HCT116 (cell line): Measurements from ENCODE around the gene RNF4. TPM values are rescaled to one million over a fixed set of nuclear protein-coding genes. Genes with fewer than 3 reads are reported as not detected.

Source experiments
- ATAC-seq: fragments of 200-7000 bp; cut with Tn5 transposase; 2 replicates; pipeline ENCODE4 v1.9.1; 2020; ENCODE audit warnings: mild to moderate bottlenecking, moderate library complexity
- BruUV-seq: library from RNA; stranded (reverse); fragments of 400-500 nt; replicated peaks from 2 replicates; lab custom pipeline; 2021; lab: Mats Ljungman, UMichigan
- CTCF ChIA-PET: fragments of 300-600 bp; sonication (Branson Sonifier 250); formaldehyde crosslinking; loops from one replicate; lab custom pipeline; 2021; ENCODE audit warnings: antibody characterized with exemption; lab: Charles Lee
- POLR2A ChIA-PET: fragments of 300-600, 350-600 bp; sonication (Branson Sonifier 250); formaldehyde crosslinking; loops from one replicate; lab custom pipeline; 2021; ENCODE audit warnings: antibody characterized with exemption; lab: Charles Lee
- RAD21 ChIA-PET, 2 experiments: fragments of 300-600 bp; sonication (Branson Sonifier 250); formaldehyde crosslinking; loops; one replicate each; lab custom pipeline; 2023; ENCODE audit warnings: low total read pairs in 2 of 2; ENCODE audit not compliant: uncharacterized antibody in 2 of 2, unreplicated experiment in 2 of 2, low non-redundant PET in 1 of 2; lab: Charles Lee
- DNase-seq: peaks from one replicate; pipeline ENCODE4 v3.0.0-alpha.2; 2010; ENCODE audit warnings: low read depth, low spot score
- H2AFZ ChIP-seq: fragments of 200-600 bp; shearing (Covaris generic), sonication (generic); 2 replicates; pipeline ENCODE4 v1.6.1; 2017; ENCODE audit warnings: low read depth, mixed run types, mixed read lengths, antibody characterized with exemption, low read length; ENCODE audit not compliant: poor library complexity, severe bottlenecking
- H3K27ac ChIP-seq: 2 replicates; pipeline ENCODE4 v1.5.1; 2012; ENCODE audit warnings: low read depth, low read length
- H3K27me3 ChIP-seq: fragments of 200-600 bp; sonication (generic); 2 replicates; pipeline ENCODE4 v1.6.1; 2016; ENCODE audit warnings: mixed run types, low read length, mixed read lengths; ENCODE audit not compliant: insufficient read depth
- H3K36me3 ChIP-seq, 2 experiments: fragments of 200-500 bp in 1 of 2; fragments of 200-600 bp in 1 of 2; sonication (Bioruptor generic) in 1 of 2; sonication (generic) in 1 of 2; 2 replicates each; pipeline versions ENCODE4 v1.5.1 to v1.6.1; 2014 to 2016; ENCODE audit warnings: low read length in 2 of 2, inconsistent platforms in 1 of 2, mixed read lengths in 1 of 2, mixed run types in 1 of 2; ENCODE audit not compliant: insufficient read depth in 2 of 2, control insufficient read depth in 1 of 2
- H3K4me1 ChIP-seq, 2 experiments: fragments of 200-600 bp in 1 of 2; sonication (generic) in 1 of 2; 2 replicates each; pipeline versions ENCODE4 v1.5.1 to v1.6.1; 2012 to 2017; ENCODE audit warnings: low read length in 2 of 2, inconsistent platforms in 1 of 2, mild to moderate bottlenecking in 1 of 2, mixed read lengths in 1 of 2, mixed run types in 1 of 2, moderate library complexity in 1 of 2; ENCODE audit not compliant: insufficient read depth in 2 of 2, control insufficient read depth in 1 of 2
- H3K4me2 ChIP-seq: fragments of 200-600 bp; sonication (generic); 2 replicates; pipeline ENCODE4 v1.6.1; 2017; ENCODE audit warnings: mixed run types, low read length, mixed read lengths
- H3K4me3 ChIP-seq, 2 experiments: fragments of 200-600 bp in 1 of 2; sonication (generic) in 1 of 2; replicated peaks in 1 of 2; 2 replicates each; pipeline ENCODE4 v1.5.1; 2011 to 2016; ENCODE audit warnings: low read length in 2 of 2, control low read depth in 1 of 2, low read depth in 1 of 2, mild to moderate bottlenecking in 1 of 2, mixed read lengths in 1 of 2, mixed run types in 1 of 2
- H3K79me2 ChIP-seq: fragments of 200-600 bp; sonication (generic); 2 replicates; pipeline ENCODE4 v1.6.1; 2017; ENCODE audit warnings: mild to moderate bottlenecking, mixed run types, low read length, moderate library complexity, mixed read lengths; ENCODE audit not compliant: insufficient read depth
- H3K9ac ChIP-seq: fragments of 200-600 bp; sonication (generic); 2 replicates; pipeline ENCODE4 v1.6.1; 2016; ENCODE audit warnings: low read length, mixed read lengths
- H3K9me2 ChIP-seq: fragments of 200-600 bp; sonication (generic), shearing (Covaris generic); 2 replicates; pipeline ENCODE4 v1.6.1; 2017; ENCODE audit warnings: mixed run types, mild to moderate bottlenecking, moderate library complexity; ENCODE audit not compliant: insufficient read depth
- H3K9me3 ChIP-seq, 2 experiments: fragments of 200-500 bp in 1 of 2; fragments of 200-600 bp in 1 of 2; sonication (Bioruptor generic) in 1 of 2; sonication (generic) in 1 of 2; 2 replicates each; pipeline ENCODE4 v1.6.1; 2014 to 2017; ENCODE audit warnings: low read length in 2 of 2, mixed read lengths in 2 of 2, inconsistent platforms in 1 of 2, low read depth in 1 of 2, mild to moderate bottlenecking in 1 of 2, mixed run types in 1 of 2, moderate library complexity in 1 of 2; ENCODE audit not compliant: control insufficient read depth in 1 of 2, insufficient read depth in 1 of 2
- H4K20me1 ChIP-seq: fragments of 200-600 bp; sonication (generic), shearing (Covaris generic); 2 replicates; pipeline ENCODE4 v1.6.1; 2017; ENCODE audit warnings: mixed run types, mild to moderate bottlenecking, moderate library complexity; ENCODE audit not compliant: insufficient read depth
- CBX3 ChIP-seq: IDR thresholded peaks from 2 replicates; pipeline ENCODE4 v1.6.1; 2012; ENCODE audit warnings: low read depth
- CEBPB ChIP-seq: IDR thresholded peaks from 2 replicates; pipeline ENCODE4 v1.6.1; 2012; ENCODE audit warnings: low read depth
- EGR1 ChIP-seq: IDR thresholded peaks from 2 replicates; pipeline ENCODE4 v1.6.1; 2012; ENCODE audit warnings: low read depth
- ELF1 ChIP-seq: IDR thresholded peaks from 2 replicates; pipeline ENCODE4 v1.6.1; 2012; ENCODE audit warnings: low read depth, borderline replicate concordance
- EZH2 ChIP-seq: fragments of 200-600 bp; sonication (generic); IDR thresholded peaks from 2 replicates; pipeline ENCODE4 v1.6.1; 2017; ENCODE audit warnings: antibody characterized with exemption, mixed run types
- EZH2phosphoT487 ChIP-seq: fragments of 200-600 bp; IDR thresholded peaks from 2 replicates; pipeline ENCODE4 v1.6.1; 2018; ENCODE audit warnings: antibody characterized with exemption, borderline replicate concordance
- JUND ChIP-seq: IDR thresholded peaks from 2 replicates; pipeline ENCODE4 v1.6.1; 2012
- POLR2A ChIP-seq: IDR thresholded peaks from 2 replicates; pipeline ENCODE4 v1.7.0; 2011; ENCODE audit warnings: borderline replicate concordance; ENCODE audit not compliant: insufficient read depth, insufficient read length; ENCODE audit errors: extremely low read depth
- SIN3A ChIP-seq: IDR thresholded peaks from 2 replicates; pipeline ENCODE4 v1.6.1; 2012; ENCODE audit warnings: low read depth
- SP1 ChIP-seq: IDR thresholded peaks from 2 replicates; pipeline ENCODE4 v1.6.1; 2012; ENCODE audit warnings: low read depth
- ZNF274 ChIP-seq: fragments of 200-500 bp; sonication (Bioruptor generic); IDR thresholded peaks from 2 replicates; pipeline ENCODE4 v1.6.1; 2014; ENCODE audit warnings: mild to moderate bottlenecking, low read depth, low read length, inconsistent platforms
- intact Hi-C: fragments of 100-400 bp; cut with micrococcal nuclease; formaldehyde crosslinking; loops from 2 replicates; pipeline ENCODE4 v1.10.0; 2022
- total RNA-seq: library from RNA; stranded (reverse); gene quantifications from one replicate; pipeline ENCODE4 v1.2.1, GENCODE V29; 2021; ENCODE audit not compliant: unreplicated experiment
- TF ChIP-seq, protein P1 (sequence below): IDR thresholded peaks from 2 replicates; pipeline ENCODE4 v1.6.1; 2012; ENCODE audit warnings: low read depth
- TF ChIP-seq, protein P2 (sequence below): IDR thresholded peaks from 2 replicates; pipeline ENCODE4 v1.6.1; 2011; ENCODE audit warnings: mild to moderate bottlenecking, low read length, moderate library complexity; ENCODE audit not compliant: insufficient replicate concordance; ENCODE audit errors: extremely low read depth
- TF ChIP-seq, protein P3 (sequence below): IDR thresholded peaks from 2 replicates; pipeline ENCODE4 v1.6.1; 2012

The RNF4 gene
- total RNA-seq, 1 experiment from 2014 or later, result 62.3 TPM

DNA sequence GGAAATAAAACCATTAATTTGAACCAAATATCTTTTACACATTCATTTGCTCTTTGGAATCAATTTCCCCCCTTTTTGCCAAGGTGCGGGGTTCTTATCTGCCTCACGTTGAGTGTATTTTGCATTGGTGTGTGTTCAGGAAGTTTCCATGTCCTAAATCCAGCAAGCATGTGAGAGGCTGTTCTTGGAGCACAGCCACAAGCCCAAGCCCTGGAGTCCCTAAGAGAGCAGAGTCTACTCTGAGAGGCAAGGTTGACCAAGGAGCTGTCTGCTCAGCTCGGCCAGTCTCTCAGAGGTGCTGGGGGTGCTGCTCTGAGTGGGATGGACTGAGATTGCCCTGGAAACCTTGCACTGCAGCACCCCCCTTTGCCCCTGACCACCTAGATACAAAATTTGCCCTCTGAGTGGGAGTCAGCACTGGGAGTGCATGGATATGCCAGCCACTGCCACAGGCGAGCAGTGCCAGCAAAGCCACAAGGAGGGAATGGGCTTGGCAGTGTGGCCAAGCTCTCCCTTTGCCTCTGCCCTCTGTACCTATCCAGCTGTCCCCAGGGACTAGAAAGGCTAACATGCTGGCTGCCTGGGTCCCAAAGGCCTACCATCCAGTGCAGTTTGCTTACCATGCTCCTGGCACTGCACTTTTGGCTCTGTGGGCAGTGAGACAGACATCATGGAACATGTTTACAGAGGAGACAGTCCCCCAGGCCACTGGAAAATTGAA lies 47.1 kb downstream of the RNF4 start:
- Histone ChIP-seq H3K27ac (no peak overlapping the region), H3K27me3 (no peaks in the 10 kb centered on the region), H3K4me1 (no peaks in the 10 kb centered on the region), H3K4me3 (no peak overlapping the region), H3K4me2 (no peak overlapping the region), H2AFZ (no peak overlapping the region), H3K9me2 (no peaks in the 10 kb centered on the region), H4K20me1 (no peaks in the 10 kb centered on the region), H3K79me2 (peaks cover 13% of the 10 kb centered on the region; the same call in 1 of the 2 replicates), H3K36me3 (peaks cover 27 to 32% of the 10 kb centered on the region in 2 experiments; a peak in 3 of 4 replicates), H3K9me3 (no peaks in the 10 kb centered on the region), H3K9ac (no peak overlapping the region)
- ChIA-PET RAD21 (no interaction called here), CTCF (no interaction called here), POLR2A (no interaction called here)
- BruUV-seq, result no TSS peak
- intact Hi-C loops, result no loop called here
- ATAC-seq (no peak), DNase-seq (no peak)
- TF ChIP-seq EGR1 (no peak), JUND (no peak), EZH2 (no peak), ELF1 (no peak), CBX3 (no peak), POLR2A (no peak), SIN3A (no peak), SP1 (no peak), ZNF274 (no peak), EZH2phosphoT487 (no peak), CEBPB (no peak)
- TF ChIP-seq, protein P1, sequence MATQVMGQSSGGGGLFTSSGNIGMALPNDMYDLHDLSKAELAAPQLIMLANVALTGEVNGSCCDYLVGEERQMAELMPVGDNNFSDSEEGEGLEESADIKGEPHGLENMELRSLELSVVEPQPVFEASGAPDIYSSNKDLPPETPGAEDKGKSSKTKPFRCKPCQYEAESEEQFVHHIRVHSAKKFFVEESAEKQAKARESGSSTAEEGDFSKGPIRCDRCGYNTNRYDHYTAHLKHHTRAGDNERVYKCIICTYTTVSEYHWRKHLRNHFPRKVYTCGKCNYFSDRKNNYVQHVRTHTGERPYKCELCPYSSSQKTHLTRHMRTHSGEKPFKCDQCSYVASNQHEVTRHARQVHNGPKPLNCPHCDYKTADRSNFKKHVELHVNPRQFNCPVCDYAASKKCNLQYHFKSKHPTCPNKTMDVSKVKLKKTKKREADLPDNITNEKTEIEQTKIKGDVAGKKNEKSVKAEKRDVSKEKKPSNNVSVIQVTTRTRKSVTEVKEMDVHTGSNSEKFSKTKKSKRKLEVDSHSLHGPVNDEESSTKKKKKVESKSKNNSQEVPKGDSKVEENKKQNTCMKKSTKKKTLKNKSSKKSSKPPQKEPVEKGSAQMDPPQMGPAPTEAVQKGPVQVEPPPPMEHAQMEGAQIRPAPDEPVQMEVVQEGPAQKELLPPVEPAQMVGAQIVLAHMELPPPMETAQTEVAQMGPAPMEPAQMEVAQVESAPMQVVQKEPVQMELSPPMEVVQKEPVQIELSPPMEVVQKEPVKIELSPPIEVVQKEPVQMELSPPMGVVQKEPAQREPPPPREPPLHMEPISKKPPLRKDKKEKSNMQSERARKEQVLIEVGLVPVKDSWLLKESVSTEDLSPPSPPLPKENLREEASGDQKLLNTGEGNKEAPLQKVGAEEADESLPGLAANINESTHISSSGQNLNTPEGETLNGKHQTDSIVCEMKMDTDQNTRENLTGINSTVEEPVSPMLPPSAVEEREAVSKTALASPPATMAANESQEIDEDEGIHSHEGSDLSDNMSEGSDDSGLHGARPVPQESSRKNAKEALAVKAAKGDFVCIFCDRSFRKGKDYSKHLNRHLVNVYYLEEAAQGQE, result no peak
- TF ChIP-seq, protein P2, sequence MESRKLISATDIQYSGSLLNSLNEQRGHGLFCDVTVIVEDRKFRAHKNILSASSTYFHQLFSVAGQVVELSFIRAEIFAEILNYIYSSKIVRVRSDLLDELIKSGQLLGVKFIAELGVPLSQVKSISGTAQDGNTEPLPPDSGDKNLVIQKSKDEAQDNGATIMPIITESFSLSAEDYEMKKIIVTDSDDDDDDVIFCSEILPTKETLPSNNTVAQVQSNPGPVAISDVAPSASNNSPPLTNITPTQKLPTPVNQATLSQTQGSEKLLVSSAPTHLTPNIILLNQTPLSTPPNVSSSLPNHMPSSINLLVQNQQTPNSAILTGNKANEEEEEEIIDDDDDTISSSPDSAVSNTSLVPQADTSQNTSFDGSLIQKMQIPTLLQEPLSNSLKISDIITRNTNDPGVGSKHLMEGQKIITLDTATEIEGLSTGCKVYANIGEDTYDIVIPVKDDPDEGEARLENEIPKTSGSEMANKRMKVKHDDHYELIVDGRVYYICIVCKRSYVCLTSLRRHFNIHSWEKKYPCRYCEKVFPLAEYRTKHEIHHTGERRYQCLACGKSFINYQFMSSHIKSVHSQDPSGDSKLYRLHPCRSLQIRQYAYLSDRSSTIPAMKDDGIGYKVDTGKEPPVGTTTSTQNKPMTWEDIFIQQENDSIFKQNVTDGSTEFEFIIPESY, result no peak
- TF ChIP-seq, protein P3, sequence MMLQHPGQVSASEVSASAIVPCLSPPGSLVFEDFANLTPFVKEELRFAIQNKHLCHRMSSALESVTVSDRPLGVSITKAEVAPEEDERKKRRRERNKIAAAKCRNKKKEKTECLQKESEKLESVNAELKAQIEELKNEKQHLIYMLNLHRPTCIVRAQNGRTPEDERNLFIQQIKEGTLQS, result no peak
